HCT116 (cell line): ENCODE measurements around the gene CLCN5. TPM values are rescaled to one million over a fixed set of nuclear protein-coding genes. Genes with fewer than 3 reads are reported as not detected.

Experiments
- ATAC-seq: fragments of 200-7000 bp; cut with Tn5 transposase; 2 replicates; pipeline ENCODE4 v1.9.1; 2020; ENCODE audit warnings: mild to moderate bottlenecking, moderate library complexity
- BruUV-seq: library from RNA; stranded (reverse); fragments of 400-500 nt; replicated peaks from 2 replicates; lab custom pipeline; 2021; lab: Mats Ljungman, UMichigan
- CTCF ChIA-PET: fragments of 300-600 bp; sonication (Branson Sonifier 250); formaldehyde crosslinking; loops from one replicate; lab custom pipeline; 2021; ENCODE audit warnings: antibody characterized with exemption; lab: Charles Lee
- POLR2A ChIA-PET: fragments of 300-600, 350-600 bp; sonication (Branson Sonifier 250); formaldehyde crosslinking; loops from one replicate; lab custom pipeline; 2021; ENCODE audit warnings: antibody characterized with exemption; lab: Charles Lee
- RAD21 ChIA-PET, 2 experiments: fragments of 300-600 bp; sonication (Branson Sonifier 250); formaldehyde crosslinking; loops; one replicate each; lab custom pipeline; 2023; ENCODE audit warnings: low total read pairs in 2 of 2; ENCODE audit not compliant: uncharacterized antibody in 2 of 2, unreplicated experiment in 2 of 2, low non-redundant PET in 1 of 2; lab: Charles Lee
- DNase-seq: peaks from one replicate; pipeline ENCODE4 v3.0.0-alpha.2; 2010; ENCODE audit warnings: low read depth, low spot score
- H2AFZ ChIP-seq: fragments of 200-600 bp; shearing (Covaris generic), sonication (generic); 2 replicates; pipeline ENCODE4 v1.6.1; 2017; ENCODE audit warnings: low read depth, mixed run types, mixed read lengths, antibody characterized with exemption, low read length; ENCODE audit not compliant: poor library complexity, severe bottlenecking
- H3K27ac ChIP-seq: 2 replicates; pipeline ENCODE4 v1.5.1; 2012; ENCODE audit warnings: low read depth, low read length
- H3K27me3 ChIP-seq: fragments of 200-600 bp; sonication (generic); 2 replicates; pipeline ENCODE4 v1.6.1; 2016; ENCODE audit warnings: mixed run types, low read length, mixed read lengths; ENCODE audit not compliant: insufficient read depth
- H3K36me3 ChIP-seq, 2 experiments: fragments of 200-500 bp in 1 of 2; fragments of 200-600 bp in 1 of 2; sonication (Bioruptor generic) in 1 of 2; sonication (generic) in 1 of 2; 2 replicates each; pipeline versions ENCODE4 v1.5.1 to v1.6.1; 2014 to 2016; ENCODE audit warnings: low read length in 2 of 2, inconsistent platforms in 1 of 2, mixed read lengths in 1 of 2, mixed run types in 1 of 2; ENCODE audit not compliant: insufficient read depth in 2 of 2, control insufficient read depth in 1 of 2
- H3K4me1 ChIP-seq, 2 experiments: fragments of 200-600 bp in 1 of 2; sonication (generic) in 1 of 2; 2 replicates each; pipeline versions ENCODE4 v1.5.1 to v1.6.1; 2012 to 2017; ENCODE audit warnings: low read length in 2 of 2, inconsistent platforms in 1 of 2, mild to moderate bottlenecking in 1 of 2, mixed read lengths in 1 of 2, mixed run types in 1 of 2, moderate library complexity in 1 of 2; ENCODE audit not compliant: insufficient read depth in 2 of 2, control insufficient read depth in 1 of 2
- H3K4me2 ChIP-seq: fragments of 200-600 bp; sonication (generic); 2 replicates; pipeline ENCODE4 v1.6.1; 2017; ENCODE audit warnings: mixed run types, low read length, mixed read lengths
- H3K4me3 ChIP-seq, 2 experiments: fragments of 200-600 bp in 1 of 2; sonication (generic) in 1 of 2; replicated peaks in 1 of 2; 2 replicates each; pipeline ENCODE4 v1.5.1; 2011 to 2016; ENCODE audit warnings: low read length in 2 of 2, control low read depth in 1 of 2, low read depth in 1 of 2, mild to moderate bottlenecking in 1 of 2, mixed read lengths in 1 of 2, mixed run types in 1 of 2
- H3K79me2 ChIP-seq: fragments of 200-600 bp; sonication (generic); 2 replicates; pipeline ENCODE4 v1.6.1; 2017; ENCODE audit warnings: mild to moderate bottlenecking, mixed run types, low read length, moderate library complexity, mixed read lengths; ENCODE audit not compliant: insufficient read depth
- H3K9ac ChIP-seq: fragments of 200-600 bp; sonication (generic); 2 replicates; pipeline ENCODE4 v1.6.1; 2016; ENCODE audit warnings: low read length, mixed read lengths
- H3K9me2 ChIP-seq: fragments of 200-600 bp; sonication (generic), shearing (Covaris generic); 2 replicates; pipeline ENCODE4 v1.6.1; 2017; ENCODE audit warnings: mixed run types, mild to moderate bottlenecking, moderate library complexity; ENCODE audit not compliant: insufficient read depth
- H3K9me3 ChIP-seq, 2 experiments: fragments of 200-500 bp in 1 of 2; fragments of 200-600 bp in 1 of 2; sonication (Bioruptor generic) in 1 of 2; sonication (generic) in 1 of 2; 2 replicates each; pipeline ENCODE4 v1.6.1; 2014 to 2017; ENCODE audit warnings: low read length in 2 of 2, mixed read lengths in 2 of 2, inconsistent platforms in 1 of 2, low read depth in 1 of 2, mild to moderate bottlenecking in 1 of 2, mixed run types in 1 of 2, moderate library complexity in 1 of 2; ENCODE audit not compliant: control insufficient read depth in 1 of 2, insufficient read depth in 1 of 2
- H4K20me1 ChIP-seq: fragments of 200-600 bp; sonication (generic), shearing (Covaris generic); 2 replicates; pipeline ENCODE4 v1.6.1; 2017; ENCODE audit warnings: mixed run types, mild to moderate bottlenecking, moderate library complexity; ENCODE audit not compliant: insufficient read depth
- CBX3 ChIP-seq: IDR thresholded peaks from 2 replicates; pipeline ENCODE4 v1.6.1; 2012; ENCODE audit warnings: low read depth
- ELF1 ChIP-seq: IDR thresholded peaks from 2 replicates; pipeline ENCODE4 v1.6.1; 2012; ENCODE audit warnings: low read depth, borderline replicate concordance
- EZH2 ChIP-seq: fragments of 200-600 bp; sonication (generic); IDR thresholded peaks from 2 replicates; pipeline ENCODE4 v1.6.1; 2017; ENCODE audit warnings: antibody characterized with exemption, mixed run types
- EZH2phosphoT487 ChIP-seq: fragments of 200-600 bp; IDR thresholded peaks from 2 replicates; pipeline ENCODE4 v1.6.1; 2018; ENCODE audit warnings: antibody characterized with exemption, borderline replicate concordance
- FOSL1 ChIP-seq: IDR thresholded peaks from 2 replicates; pipeline ENCODE4 v1.6.1; 2012; ENCODE audit warnings: low read depth
- JUND ChIP-seq: IDR thresholded peaks from 2 replicates; pipeline ENCODE4 v1.6.1; 2012
- POLR2A ChIP-seq: IDR thresholded peaks from 2 replicates; pipeline ENCODE4 v1.7.0; 2011; ENCODE audit warnings: borderline replicate concordance; ENCODE audit not compliant: insufficient read depth, insufficient read length; ENCODE audit errors: extremely low read depth
- RAD21 ChIP-seq: IDR thresholded peaks from 2 replicates; pipeline ENCODE4 v1.6.1; 2012; ENCODE audit warnings: low read depth, mild to moderate bottlenecking
- REST ChIP-seq: IDR thresholded peaks from 2 replicates; pipeline ENCODE4 v1.6.1; 2012; ENCODE audit warnings: low read depth
- SIN3A ChIP-seq: IDR thresholded peaks from 2 replicates; pipeline ENCODE4 v1.6.1; 2012; ENCODE audit warnings: low read depth
- SP1 ChIP-seq: IDR thresholded peaks from 2 replicates; pipeline ENCODE4 v1.6.1; 2012; ENCODE audit warnings: low read depth
- SRF ChIP-seq: IDR thresholded peaks from 2 replicates; pipeline ENCODE4 v1.6.1; 2012; ENCODE audit warnings: low read depth
- TCF7L2 ChIP-seq: IDR thresholded peaks from 2 replicates; pipeline ENCODE4 v1.7.0; 2011; ENCODE audit warnings: borderline replicate concordance, inconsistent platforms; ENCODE audit not compliant: insufficient read depth, insufficient read length; ENCODE audit errors: extremely low read depth
- YY1 ChIP-seq: IDR thresholded peaks from 2 replicates; pipeline ENCODE4 v1.6.1; 2011; ENCODE audit warnings: low read length, low read depth, moderate library complexity, mild to moderate bottlenecking; ENCODE audit not compliant: insufficient replicate concordance; ENCODE audit errors: extremely low read depth
- intact Hi-C: fragments of 100-400 bp; cut with micrococcal nuclease; formaldehyde crosslinking; loops from 2 replicates; pipeline ENCODE4 v1.10.0; 2022
- total RNA-seq: library from RNA; stranded (reverse); gene quantifications from one replicate; pipeline ENCODE4 v1.2.1, GENCODE V29; 2021; ENCODE audit not compliant: unreplicated experiment

The CLCN5 gene
- total RNA-seq, 1 experiment from 2014 or later = 6.1 TPM

DNA sequence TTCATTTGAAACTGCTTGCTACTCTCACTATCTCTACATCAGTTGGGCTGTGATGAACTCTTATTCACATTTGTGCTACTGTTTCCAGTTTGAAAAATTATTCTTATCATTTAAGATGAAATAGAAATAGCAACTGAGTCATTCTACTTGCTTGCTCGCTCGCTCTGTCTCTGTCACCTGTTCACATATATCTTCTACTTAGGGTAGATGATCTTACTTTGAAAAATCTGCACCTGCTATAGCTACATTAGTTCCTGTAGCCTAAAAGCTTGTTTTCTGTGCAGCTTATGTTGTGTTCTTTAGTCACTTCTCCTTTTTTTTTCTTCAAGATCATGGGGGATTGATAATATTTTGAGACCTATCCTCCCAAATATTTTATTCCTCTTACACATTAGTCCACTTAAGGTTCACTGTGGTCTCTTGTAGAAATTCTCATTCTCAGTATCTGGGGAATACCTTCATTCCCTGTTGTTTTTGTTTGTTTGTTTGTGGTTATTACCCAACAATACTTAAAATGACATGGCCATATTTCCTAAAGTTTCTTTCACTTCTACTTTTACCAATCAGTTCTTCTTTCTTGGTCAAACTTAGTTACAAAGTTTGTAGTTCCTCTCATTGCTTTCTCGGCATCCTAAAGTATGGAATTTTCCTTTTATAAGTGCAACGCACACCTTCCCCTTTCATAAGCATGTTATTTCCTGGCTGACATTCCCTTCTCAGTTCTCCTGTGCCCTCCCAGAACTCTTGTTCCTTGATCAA, 36.5 kb downstream of the CLCN5 start (continued):
- TF ChIP-seq REST = no peak

DNA sequence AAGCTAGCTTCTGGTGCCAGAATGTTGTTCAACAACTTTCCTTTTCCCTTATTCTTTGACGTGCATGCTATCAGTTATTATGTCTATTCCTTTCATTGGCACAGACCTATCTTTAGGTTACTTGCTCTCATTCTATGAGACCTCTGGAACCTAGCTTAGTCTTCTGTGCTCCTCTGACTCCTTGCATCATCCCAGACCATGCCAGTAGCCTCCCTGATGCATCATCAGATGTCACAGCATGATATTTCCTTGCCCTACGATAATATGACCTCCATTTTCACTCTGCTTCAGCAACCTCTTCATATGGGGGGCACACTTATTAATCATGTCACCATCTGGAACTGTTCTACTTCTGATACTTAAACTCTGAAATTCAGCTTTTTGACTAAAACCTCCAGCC, 37.2 kb downstream of the CLCN5 start:
- no peak overlapping the region for H3K4me2 ChIP-seq
- H3K4me1 ChIP-seq = no peaks in the 10 kb centered on the region
- H3K9ac ChIP-seq = no peak overlapping the region
- H3K27me3 ChIP-seq = no peaks in the 10 kb centered on the region
- BruUV-seq = no TSS peak
- H3K27ac ChIP-seq = no peak overlapping the region
- no peaks in the 10 kb centered on the region for H3K79me2 ChIP-seq
- H4K20me1 ChIP-seq = no peaks in the 10 kb centered on the region
- no peaks in the 10 kb centered on the region for H3K9me3 ChIP-seq
- H3K9me2 ChIP-seq = no peaks in the 10 kb centered on the region
- ChIA-PET POLR2A (no interaction called here), CTCF (no interaction called here), RAD21 (no interaction called here)
- H3K36me3 ChIP-seq = no peaks in the 10 kb centered on the region
- DNase-seq (no peak), ATAC-seq (no peak)
- no peak overlapping the region for H2AFZ ChIP-seq
- H3K4me3 ChIP-seq = no peak overlapping the region
- intact Hi-C loops = no loop called here
- TF ChIP-seq ELF1 (no peak), RAD21 (no peak), EZH2 (no peak), POLR2A (no peak), JUND (no peak), SIN3A (no peak), EZH2phosphoT487 (no peak), YY1 (no peak), CBX3 (no peak), FOSL1 (no peak), SP1 (no peak), SRF (no peak), REST (no peak), TCF7L2 (no peak)
